Stimulated activated naive CD8-positive, alpha-beta T cell treated with anti-CD3 and anti-CD28 coated beads, Interleukin-15, Interleukin-2, amounts not matched to agents 100 ng/mL and 50 ng/mL, for 24 hours (primary cell): Measurements from ENCODE around the gene KRTAP19-4.
"Not testable (repeated sequence)": the region's sequence is repeated elsewhere in the genome, so short reads cannot be mapped to it uniquely, and the experiment has no call there.

Experiments
- H3K27ac Mint-ChIP-seq: one replicate; pipeline ENCODE4 v1.8.0; 2021; ENCODE audit warnings: mild to moderate bottlenecking, mixed read lengths
- H3K27me3 Mint-ChIP-seq: one replicate; pipeline ENCODE4 v1.8.0; 2021; ENCODE audit warnings: mixed read lengths
- H3K36me3 Mint-ChIP-seq: one replicate; pipeline ENCODE4 v1.8.0; 2021; ENCODE audit warnings: low read depth, mixed read lengths
- H3K4me1 Mint-ChIP-seq: one replicate; pipeline ENCODE4 v1.8.0; 2021; ENCODE audit warnings: low read depth, mixed read lengths
- H3K4me3 Mint-ChIP-seq: one replicate; pipeline ENCODE4 v1.8.0; 2021; ENCODE audit warnings: mild to moderate bottlenecking, mixed read lengths
- H3K9me3 Mint-ChIP-seq: one replicate; pipeline ENCODE4 v1.8.0; 2021; ENCODE audit warnings: mixed read lengths

Gene KRTAP19-4

DNA sequence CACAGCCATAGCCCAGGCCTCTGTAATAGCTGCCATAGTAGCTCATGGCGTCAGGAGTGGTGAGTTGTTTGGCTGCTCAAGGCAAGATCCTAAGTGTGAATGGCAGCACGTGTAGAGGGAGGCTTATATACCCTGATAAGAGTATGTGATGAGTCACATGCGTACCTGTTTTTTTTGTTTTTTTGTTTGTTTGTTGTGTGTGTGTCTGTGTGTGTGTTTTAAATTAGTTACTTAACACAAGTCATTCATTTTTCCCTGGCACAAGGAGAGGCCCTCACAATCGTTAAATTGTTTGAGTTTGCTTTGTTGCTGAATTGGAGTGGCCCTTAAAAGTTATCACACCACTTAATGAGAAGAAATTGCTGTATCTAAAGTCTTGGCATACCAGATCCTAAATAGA, at the start of gene KRTAP19-4:
TSS of gene KRTAP19-4 (minus strand) at position 101 of the 400 bp plus-strand sequence. CDS start at position 46, 55 bp downstream.
- Mint-ChIP-seq H3K4me1 (no peaks in the 10 kb centered on the region), H3K27me3 (no peaks in the 10 kb centered on the region), H3K27ac (no peak within 1 kb of the TSS), H3K4me3 (no peak within 1 kb of the TSS), H3K9me3 (peaks cover 3% of the 10 kb centered on the region), H3K36me3 (no peaks in the 10 kb centered on the region)

DNA sequence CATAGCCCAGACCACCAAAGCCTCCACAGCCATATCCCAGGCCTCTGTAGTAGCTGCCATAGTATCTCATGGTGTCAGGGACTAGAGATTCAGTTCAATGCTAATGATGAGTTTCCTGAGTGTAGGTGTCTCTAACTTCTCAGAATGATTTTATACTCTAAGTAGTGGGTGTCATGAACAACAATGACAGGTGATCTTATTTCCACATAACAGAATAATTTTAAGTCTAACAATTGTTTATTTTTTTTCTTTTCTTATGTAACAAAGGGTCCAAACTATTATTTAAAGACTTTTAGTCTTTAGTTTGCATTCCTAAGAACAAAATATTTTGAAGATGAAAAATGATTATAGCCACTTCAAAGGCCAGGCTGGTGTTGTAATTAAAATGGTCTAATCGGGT, 44.8 kb upstream of the KRTAP19-4 start, which contains the start of gene KRTAP19-6:
TSS of gene KRTAP19-6 (minus strand) at position 101 of the 400 bp plus-strand sequence. CDS start at position 70, 31 bp downstream.
- H3K27ac Mint-ChIP-seq, result no peak within 1 kb of the TSS
- H3K4me1 Mint-ChIP-seq, result no peaks in the 10 kb centered on the region
- H3K36me3 Mint-ChIP-seq, result no peaks in the 10 kb centered on the region
- H3K4me3 Mint-ChIP-seq, result no peak within 1 kb of the TSS
- no peaks in the 10 kb centered on the region for H3K27me3 Mint-ChIP-seq
- H3K9me3 Mint-ChIP-seq, result peaks cover 12% of the 10 kb centered on the region

DNA sequence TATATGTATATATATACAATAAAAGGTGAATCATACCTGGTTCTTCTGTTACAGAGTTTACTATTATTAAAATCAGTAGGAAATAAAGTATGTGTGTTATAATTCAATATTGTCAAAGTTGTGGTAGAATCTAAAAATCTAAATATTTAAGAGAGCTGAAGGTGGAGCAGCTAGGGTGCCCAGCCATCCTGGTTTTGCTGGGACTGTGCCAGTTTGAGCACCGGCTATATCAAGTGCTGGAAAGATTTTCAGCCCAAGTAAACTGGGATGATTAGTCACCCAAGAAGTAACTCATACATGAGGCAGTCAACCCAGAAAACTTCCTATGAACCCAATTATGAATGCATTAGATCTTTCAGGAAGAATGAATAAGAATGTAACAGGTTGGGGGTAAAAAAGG, 21.9 kb upstream of the KRTAP19-4 start:
- no peaks in the 10 kb centered on the region for H3K4me1 Mint-ChIP-seq

GRCh38 chr21:30515681-30516080, 18.7 kb upstream of the KRTAP19-4 start:
- H3K9me3 Mint-ChIP-seq, result peaks cover 8% of the 10 kb centered on the region
- H3K4me3 Mint-ChIP-seq, result no peak overlapping the region
- no peaks in the 10 kb centered on the region for H3K36me3 Mint-ChIP-seq
- no peaks in the 10 kb centered on the region for H3K27me3 Mint-ChIP-seq
- H3K4me1 Mint-ChIP-seq, result no peaks in the 10 kb centered on the region
- no peak overlapping the region for H3K27ac Mint-ChIP-seq

More for the DNA sequence above, 21.9 kb upstream of the KRTAP19-4 start:
- Mint-ChIP-seq H3K4me3 (no peak overlapping the region), H3K27ac (no peak overlapping the region), H3K36me3 (no peaks in the 10 kb centered on the region), H3K9me3 (peaks cover 8% of the 10 kb centered on the region), H3K27me3 (no peaks in the 10 kb centered on the region)

- not testable (repeated sequence) for H3K4me3 Mint-ChIP-seq, H3K36me3 Mint-ChIP-seq, H3K9me3 Mint-ChIP-seq
These were observed 8.7 kb upstream of the KRTAP19-4 start for GRCh38 chr21:30505621-30506205.

GRCh38 chr21:30502041-30502440, 5.1 kb upstream of the KRTAP19-4 start, which contains the start of gene KRTAP19-5:
KRTAP19-5 (minus strand) TSS chr21:30502141; CDS start chr21:30502090, 51 bp downstream.
- Mint-ChIP-seq H3K27ac (no peak within 1 kb of the TSS), H3K4me3 (no peak within 1 kb of the TSS), H3K36me3 (no peaks in the 10 kb centered on the region), H3K4me1 (no peaks in the 10 kb centered on the region), H3K27me3 (no peaks in the 10 kb centered on the region), H3K9me3 (peaks cover 3% of the 10 kb centered on the region)

More at GRCh38 chr21:30505621-30506205, 8.7 kb upstream of the KRTAP19-4 start:
- not testable (repeated sequence) for H3K4me1 Mint-ChIP-seq, H3K27me3 Mint-ChIP-seq, H3K27ac Mint-ChIP-seq

GRCh38 chr21:30491963-30492428, 5.0 kb downstream of the KRTAP19-4 start, which contains the start of gene KRTAP19-3:
KRTAP19-3 (minus strand) TSS chr21:30492013; CDS start chr21:30491957, 56 bp downstream.
- Mint-ChIP-seq H3K4me3 (no peak within 1 kb of the TSS), H3K27ac (no peak within 1 kb of the TSS)

DNA sequence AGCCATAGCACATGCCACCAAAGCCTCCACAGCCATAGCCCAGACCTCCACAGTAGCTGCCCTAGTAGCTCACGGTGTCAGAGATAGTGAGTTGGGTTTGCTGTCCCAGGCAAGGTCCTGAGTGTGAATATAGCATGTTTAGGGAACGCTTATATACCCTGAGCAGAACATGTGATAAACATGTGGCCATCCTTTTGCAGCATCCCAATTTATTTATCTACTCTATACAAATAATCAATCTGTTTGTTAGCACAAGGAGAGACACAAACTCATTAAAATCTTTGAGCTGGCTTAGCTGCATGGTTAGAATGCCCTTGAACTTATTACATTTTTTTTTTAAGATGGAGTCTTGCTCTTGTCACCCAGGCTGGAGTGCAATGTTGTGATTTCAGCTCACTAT, 9.6 kb downstream of the KRTAP19-4 start, which contains the start of gene KRTAP19-2:
TSS of gene KRTAP19-2 (minus strand) at position 101 of the 400 bp plus-strand sequence. CDS start at position 13, 88 bp downstream.
- no peak within 1 kb of the TSS for H3K4me3 Mint-ChIP-seq
- H3K36me3 Mint-ChIP-seq, result no peaks in the 10 kb centered on the region
- H3K27me3 Mint-ChIP-seq, result no peaks in the 10 kb centered on the region
- no peaks in the 10 kb centered on the region for H3K4me1 Mint-ChIP-seq
- H3K27ac Mint-ChIP-seq, result no peak within 1 kb of the TSS
- no peaks in the 10 kb centered on the region for H3K9me3 Mint-ChIP-seq

More at GRCh38 chr21:30491963-30492428, 5.0 kb downstream of the KRTAP19-4 start, which contains the start of gene KRTAP19-3:
- no peaks in the 10 kb centered on the region for H3K4me1 Mint-ChIP-seq
- H3K9me3 Mint-ChIP-seq, result no peaks in the 10 kb centered on the region
- H3K27me3 Mint-ChIP-seq, result no peaks in the 10 kb centered on the region
- no peaks in the 10 kb centered on the region for H3K36me3 Mint-ChIP-seq

- Mint-ChIP-seq H3K9me3 (no peaks in the 10 kb centered on the region), H3K4me1 (no peaks in the 10 kb centered on the region), H3K27ac (no peak overlapping the region), H3K36me3 (no peaks in the 10 kb centered on the region), H3K4me3 (no peak overlapping the region), H3K27me3 (no peaks in the 10 kb centered on the region)
These were observed 10.8 kb downstream of the KRTAP19-4 start for GRCh38 chr21:30486180-30486579.

DNA sequence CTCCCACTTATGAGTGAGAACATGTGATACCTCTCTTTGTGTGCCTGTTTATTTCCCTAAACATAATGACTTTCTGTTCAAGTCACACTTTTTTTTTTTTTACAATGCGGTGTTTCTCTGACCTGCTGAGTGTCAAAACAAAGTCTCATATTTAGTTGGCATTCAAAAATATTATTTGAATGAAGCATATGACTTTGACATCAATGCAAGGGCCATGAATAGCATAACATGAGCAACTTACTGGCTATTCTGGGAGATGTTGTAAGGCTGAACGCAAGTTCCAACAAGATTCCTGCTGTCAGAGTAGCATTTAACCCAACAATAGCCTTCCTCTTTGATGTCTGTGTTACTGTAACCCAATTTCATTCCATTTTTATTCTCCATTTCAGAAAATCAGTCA, 14.8 kb downstream of the KRTAP19-4 start:
- Mint-ChIP-seq H3K9me3 (no peaks in the 10 kb centered on the region), H3K36me3 (no peaks in the 10 kb centered on the region), H3K27ac (no peak overlapping the region), H3K27me3 (no peaks in the 10 kb centered on the region), H3K4me3 (no peak overlapping the region), H3K4me1 (no peaks in the 10 kb centered on the region)

DNA sequence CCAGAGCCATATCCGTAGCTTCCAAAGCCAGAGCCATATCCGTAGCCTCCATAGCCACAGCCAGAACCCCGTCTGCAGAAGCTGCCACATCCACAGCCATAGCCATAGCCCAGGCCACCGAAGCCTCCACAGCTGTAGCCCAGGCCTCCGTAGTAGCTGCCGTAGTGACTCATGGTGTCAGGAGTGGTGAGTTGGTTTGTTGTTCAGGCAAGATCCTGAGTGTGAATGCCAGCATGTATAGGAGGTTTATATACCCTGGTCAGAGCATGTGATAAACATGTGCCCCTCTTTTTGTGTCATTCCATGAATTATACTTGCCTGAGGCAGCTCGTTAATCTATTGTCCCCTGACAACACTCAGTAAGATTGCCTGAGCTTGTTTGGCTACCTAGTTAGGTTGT, 16.8 kb downstream of the KRTAP19-4 start, which contains the start of gene KRTAP19-1:
TSS of gene KRTAP19-1 (minus strand) at position 223 of the 400 bp plus-strand sequence. CDS start at position 173, 50 bp downstream.
- Mint-ChIP-seq H3K36me3 (no peaks in the 10 kb centered on the region), H3K27ac (no peak within 1 kb of the TSS), H3K27me3 (no peaks in the 10 kb centered on the region), H3K4me3 (no peak within 1 kb of the TSS), H3K4me1 (no peaks in the 10 kb centered on the region), H3K9me3 (no peaks in the 10 kb centered on the region)

DNA sequence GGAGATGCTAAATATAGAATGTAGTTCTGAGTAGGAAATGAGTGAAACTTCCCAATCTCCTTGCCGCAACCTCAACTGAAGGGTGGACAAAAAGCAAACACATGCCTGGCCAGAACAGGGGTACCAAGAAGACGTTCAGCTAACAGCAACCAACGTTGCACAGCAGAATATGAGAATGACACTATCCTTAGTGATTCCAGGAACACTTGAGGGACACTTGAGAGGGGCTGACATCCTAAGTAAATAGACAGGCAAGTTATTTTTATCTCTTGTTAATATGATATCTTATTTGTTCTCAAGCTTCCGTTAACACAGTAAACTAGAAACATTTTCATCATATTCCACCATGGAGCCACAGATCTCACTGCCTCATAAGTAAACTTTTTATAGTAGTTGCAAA, 17.7 kb downstream of the KRTAP19-4 start:
- H3K9me3 Mint-ChIP-seq, result no peaks in the 10 kb centered on the region
- no peak overlapping the region for H3K4me3 Mint-ChIP-seq
- H3K27me3 Mint-ChIP-seq, result no peaks in the 10 kb centered on the region
- no peaks in the 10 kb centered on the region for H3K36me3 Mint-ChIP-seq
- H3K27ac Mint-ChIP-seq, result no peak overlapping the region
- H3K4me1 Mint-ChIP-seq, result no peaks in the 10 kb centered on the region

DNA sequence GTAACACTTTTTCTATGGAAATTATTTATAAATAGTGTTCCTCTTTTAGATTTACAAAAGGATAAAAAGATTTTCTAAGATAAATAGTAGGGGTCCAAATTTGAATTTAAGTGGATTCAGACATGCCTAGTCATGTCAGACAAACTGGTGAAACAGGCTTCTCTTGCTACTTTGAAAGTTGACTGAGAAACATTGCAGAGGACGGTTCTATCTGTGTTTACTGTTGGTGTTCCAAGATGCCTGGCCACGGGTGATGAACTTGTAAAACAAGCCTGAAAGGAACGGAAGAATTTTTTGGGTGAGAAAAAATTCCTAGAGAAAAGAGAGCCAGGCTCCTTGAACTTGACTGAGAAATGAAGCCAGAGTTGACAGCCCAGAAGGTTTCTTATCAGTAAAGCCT, 19.0 kb downstream of the KRTAP19-4 start:
- Mint-ChIP-seq H3K36me3 (no peaks in the 10 kb centered on the region), H3K27me3 (no peaks in the 10 kb centered on the region), H3K27ac (no peak overlapping the region), H3K4me3 (no peak overlapping the region), H3K9me3 (no peaks in the 10 kb centered on the region), H3K4me1 (no peaks in the 10 kb centered on the region)

- no peak overlapping the region for H3K27ac Mint-ChIP-seq
These were observed 27.9 kb downstream of the KRTAP19-4 start for GRCh38 chr21:30468900-30469714.

DNA sequence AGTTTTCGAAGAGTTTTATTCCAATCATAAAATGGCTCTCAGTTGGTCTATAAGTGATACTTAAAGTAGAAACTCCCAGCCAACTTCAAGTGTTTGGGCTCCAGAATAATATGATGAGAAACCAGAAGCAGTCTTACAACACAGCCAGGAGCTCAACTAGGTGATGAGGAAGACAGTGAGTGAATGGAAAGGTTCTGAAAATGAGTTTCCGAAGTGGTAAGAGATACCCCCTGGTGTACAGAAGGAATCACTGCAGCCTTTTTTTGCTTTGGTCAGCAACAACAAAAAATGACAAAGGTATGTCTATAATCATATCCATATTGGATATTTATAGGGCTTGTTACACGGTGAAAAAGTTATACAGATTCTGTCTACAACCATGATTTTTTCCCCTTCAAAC, 33.3 kb downstream of the KRTAP19-4 start:
- Mint-ChIP-seq H3K9me3 (no peaks in the 10 kb centered on the region), H3K36me3 (no peaks in the 10 kb centered on the region), H3K27me3 (peaks cover 9% of the 10 kb centered on the region), H3K4me3 (no peak overlapping the region), H3K4me1 (no peaks in the 10 kb centered on the region), H3K27ac (no peak overlapping the region)

More at GRCh38 chr21:30468900-30469714, 27.9 kb downstream of the KRTAP19-4 start:
- Mint-ChIP-seq H3K4me1 (no peaks in the 10 kb centered on the region), H3K4me3 (no peak overlapping the region), H3K9me3 (peaks cover 3% of the 10 kb centered on the region), H3K36me3 (no peaks in the 10 kb centered on the region), H3K27me3 (peaks cover 9% of the 10 kb centered on the region)
